ENCODE results near the gene TDRD6. TPM values are rescaled to one million over a fixed set of nuclear protein-coding genes. Genes with fewer than 3 reads are reported as not detected.

Gene TDRD6
- total RNA-seq, 1 experiment from 2014 or later, result 0.57 TPM

DNA sequence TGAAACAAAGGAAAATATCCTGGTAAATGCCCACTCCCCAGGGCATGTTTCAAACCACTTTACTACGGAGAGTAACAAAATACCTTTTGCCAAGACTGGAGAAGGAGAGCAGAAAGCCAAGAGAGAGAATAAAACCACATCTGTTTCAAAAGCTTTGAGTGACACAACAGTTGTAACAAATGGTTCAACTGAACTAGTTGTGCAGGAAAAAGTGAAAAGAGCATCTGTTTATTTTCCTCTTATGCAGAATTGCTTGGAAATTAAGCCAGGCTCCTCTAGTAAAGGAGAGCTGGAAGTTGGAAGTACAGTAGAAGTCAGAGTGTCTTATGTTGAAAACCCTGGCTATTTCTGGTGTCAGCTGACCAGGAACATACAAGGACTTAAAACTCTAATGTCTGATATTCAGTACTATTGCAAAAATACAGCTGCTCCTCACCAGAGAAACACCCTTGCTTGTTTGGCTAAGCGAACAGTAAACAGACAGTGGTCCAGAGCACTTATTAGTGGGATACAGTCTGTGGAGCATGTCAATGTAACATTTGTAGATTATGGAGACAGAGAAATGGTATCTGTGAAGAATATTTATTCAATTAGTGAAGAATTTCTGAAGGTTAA is 2.6 kb downstream of the TDRD6 start:
- BruUV-seq (replicated peaks), result no TSS peak
- ChIA-PET CTCF (no interaction called here), RAD21 (ENCODE audit: low non-redundant PET in 1 of 2, low total read pairs in 2 of 2, uncharacterized antibody in 2 of 2, unreplicated experiment in 2 of 2) (no interaction called here)

GRCh38 chr6:46690911-46691451 is 3.3 kb downstream of the TDRD6 start:
- intact Hi-C loops (cut with micrococcal nuclease), result no loop called here
- Histone ChIP-seq H3K9me3 (ENCODE audit: control insufficient read depth in 1 of 2, insufficient read depth in 1 of 2, low read depth in 1 of 2, low read length in 2 of 2) (no peaks in the 10 kb centered on the region), H3K4me1 (ENCODE audit: control insufficient read depth in 1 of 2, insufficient read depth in 2 of 2, low read length in 2 of 2) (no peaks in the 10 kb centered on the region), H3K36me3 (ENCODE audit: control insufficient read depth in 1 of 2, insufficient read depth in 2 of 2, low read length in 2 of 2) (no peaks in the 10 kb centered on the region), H3K4me3 (replicated peaks in 1 of 2; ENCODE audit: low read depth in 1 of 2, low read length in 2 of 2) (no peak overlapping the region), H3K79me2 (ENCODE audit: insufficient read depth, low read length) (no peaks in the 10 kb centered on the region), H3K27ac (ENCODE audit: low read depth, low read length) (no peak overlapping the region), H3K9ac (ENCODE audit: low read length) (no peak overlapping the region), H4K20me1 (ENCODE audit: insufficient read depth) (no peaks in the 10 kb centered on the region), H3K27me3 (ENCODE audit: insufficient read depth, low read length) (no peaks in the 10 kb centered on the region), H3K4me2 (ENCODE audit: low read length) (no peak overlapping the region), H3K9me2 (ENCODE audit: insufficient read depth) (no peaks in the 10 kb centered on the region), H2AFZ (ENCODE audit: low read depth, low read length, poor library complexity, severe bottlenecking) (no peak overlapping the region)
- no peak for DNase-seq (ENCODE audit: low read depth, low spot score)
- CTCF ChIA-PET, result interaction anchor here (0.5 kb wide), 1 partner anchor 172 kb away, joined by 3 read pairs; no protein-coding TSS in a partner anchor
- TF ChIP-seq SRF (IDR thresholded peaks at IDR 0.05; ENCODE audit: low read depth) (no peak), CBX3 (IDR thresholded peaks at IDR 0.05; ENCODE audit: low read depth) (no peak), EGR1 (IDR thresholded peaks at IDR 0.05; ENCODE audit: low read depth) (no peak), POLR2A (IDR thresholded peaks at IDR 0.05; ENCODE audit: borderline replicate concordance, extremely low read depth, insufficient read depth, insufficient read length) (no peak), SIN3A (IDR thresholded peaks at IDR 0.05; ENCODE audit: low read depth) (no peak), YY1 (IDR thresholded peaks at IDR 0.05; ENCODE audit: extremely low read depth, insufficient replicate concordance, low read depth, low read length) (no peak)
- RAD21 ChIA-PET (ENCODE audit: low non-redundant PET in 1 of 2, low total read pairs in 2 of 2, uncharacterized antibody in 2 of 2, unreplicated experiment in 2 of 2), result no interaction called here
- BruUV-seq (replicated peaks), result no TSS peak
- POLR2A ChIA-PET, result no interaction called here
- ATAC-seq, result no peak

More for the DNA sequence above, 2.6 kb downstream of the TDRD6 start:
- Histone ChIP-seq H3K36me3 (ENCODE audit: control insufficient read depth in 1 of 2, insufficient read depth in 2 of 2, low read length in 2 of 2) (no peaks in the 10 kb centered on the region), H3K9ac (ENCODE audit: low read length) (no peak overlapping the region), H3K4me1 (ENCODE audit: control insufficient read depth in 1 of 2, insufficient read depth in 2 of 2, low read length in 2 of 2) (no peaks in the 10 kb centered on the region), H3K27ac (ENCODE audit: low read depth, low read length) (no peak overlapping the region), H3K79me2 (ENCODE audit: insufficient read depth, low read length) (no peaks in the 10 kb centered on the region), H3K9me2 (ENCODE audit: insufficient read depth) (no peaks in the 10 kb centered on the region), H3K4me3 (replicated peaks in 1 of 2; ENCODE audit: low read depth in 1 of 2, low read length in 2 of 2) (no peak overlapping the region), H2AFZ (ENCODE audit: low read depth, low read length, poor library complexity, severe bottlenecking) (no peak overlapping the region), H4K20me1 (ENCODE audit: insufficient read depth) (no peaks in the 10 kb centered on the region), H3K4me2 (ENCODE audit: low read length) (no peak overlapping the region), H3K27me3 (ENCODE audit: insufficient read depth, low read length) (no peaks in the 10 kb centered on the region), H3K9me3 (ENCODE audit: control insufficient read depth in 1 of 2, insufficient read depth in 1 of 2, low read depth in 1 of 2, low read length in 2 of 2) (no peaks in the 10 kb centered on the region)
- no peak for TF ChIP-seq ZBTB33 (IDR thresholded peaks at IDR 0.05; ENCODE audit: extremely low read depth, insufficient replicate concordance, low read length)
- POLR2A ChIA-PET, result no interaction called here
- intact Hi-C loops (cut with micrococcal nuclease), result no loop called here
- ATAC-seq, result no peak
- no peak for DNase-seq (ENCODE audit: low read depth, low spot score)
